Stimulated activated CD4-positive, alpha-beta T cell treated with anti-CD3 and anti-CD28 coated beads, Interleukin-1b, Interleukin-23, amount 100 ng/mL, for 1 hour (primary cell): ENCODE results near the gene KLHDC4.

Experiments used
- DNase-seq, 2 donors: peaks; one replicate each; pipeline ENCODE4 v3.0.0-alpha.2; 2020; ENCODE audit warnings: low read depth in 2 of 2

The KLHDC4 gene

DNA sequence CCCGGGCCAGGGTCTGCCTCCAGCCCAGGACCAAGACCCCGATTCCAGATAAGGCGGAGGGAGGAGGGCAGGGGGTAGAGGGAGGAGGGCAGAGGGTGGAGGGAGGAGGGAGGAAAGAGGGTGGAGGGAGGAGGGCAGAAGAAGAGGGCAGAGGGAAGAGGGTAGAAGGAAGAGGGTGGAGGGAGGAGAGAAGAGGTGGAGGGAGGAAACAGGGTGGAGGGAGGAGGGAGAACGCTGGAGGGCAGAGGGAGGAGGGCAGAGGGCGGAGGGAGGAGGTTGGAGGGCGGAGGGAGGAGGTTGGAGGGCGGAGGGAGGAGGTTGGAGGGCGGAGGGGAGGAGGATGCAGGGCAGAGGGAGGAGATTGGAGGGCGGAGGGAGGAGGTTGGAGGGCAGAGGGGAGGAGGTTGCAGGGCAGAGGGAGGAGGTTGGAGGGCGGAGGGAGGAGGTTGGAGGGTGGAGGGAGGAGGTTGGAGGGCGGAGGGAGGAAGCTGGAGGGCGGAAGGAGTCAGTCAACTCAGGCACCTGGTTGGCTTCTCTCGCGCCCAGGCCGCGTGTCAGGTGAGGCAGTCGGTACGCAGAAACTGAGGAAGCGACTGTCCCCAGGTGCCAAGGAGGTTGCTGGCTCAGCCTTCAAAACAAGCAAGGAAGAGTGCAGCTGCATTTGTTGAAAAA lies 65.2 kb downstream of the KLHDC4 start:
- DNase-seq, result no peak

DNA sequence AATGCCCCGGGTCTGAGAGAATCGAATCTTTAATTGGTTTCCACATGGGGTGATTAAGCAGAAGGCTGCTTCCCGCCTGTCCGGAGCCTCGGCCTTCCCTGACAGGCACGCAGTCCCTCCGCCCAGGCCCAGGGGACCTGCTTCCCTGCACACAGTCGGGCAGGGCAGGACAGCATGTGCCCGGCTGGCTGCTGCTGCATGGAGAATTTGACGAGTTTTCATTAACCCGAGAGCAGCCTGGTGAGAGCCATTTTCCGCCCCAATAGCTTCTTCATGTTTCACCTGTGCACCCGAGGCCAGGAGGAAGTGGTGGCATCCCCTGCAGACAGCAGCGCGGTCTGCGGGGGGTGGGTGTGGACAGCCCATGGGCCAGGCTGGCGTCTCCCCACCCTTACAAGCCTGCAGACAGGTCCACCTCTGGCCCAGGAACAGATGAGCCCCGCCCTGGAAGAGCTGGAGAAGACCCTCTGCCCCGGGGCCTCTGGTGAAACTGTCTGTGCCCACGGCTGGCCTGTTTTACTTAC lies 67.0 kb downstream of the KLHDC4 start:
- no peak for DNase-seq

DNA sequence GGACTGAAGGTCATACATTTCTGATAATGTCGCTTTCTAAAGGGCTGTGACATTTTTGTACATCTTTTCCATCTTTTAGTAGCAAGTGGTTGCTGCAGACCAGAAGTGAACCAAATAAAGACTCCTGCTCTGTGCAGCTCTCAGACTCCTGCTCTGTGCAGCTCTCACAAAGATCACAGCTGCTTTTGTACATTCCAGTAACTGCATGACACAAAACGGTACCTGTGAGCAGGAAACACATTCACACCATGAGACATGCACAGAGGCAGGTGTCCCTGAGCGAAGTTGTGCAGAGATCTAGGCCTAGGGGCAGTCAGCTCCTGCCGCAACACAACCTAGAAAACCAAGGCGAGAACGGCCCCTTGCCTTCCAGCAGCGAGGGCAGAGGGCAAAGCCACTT lies 67.5 kb downstream of the KLHDC4 start:
- no peak for DNase-seq

DNA sequence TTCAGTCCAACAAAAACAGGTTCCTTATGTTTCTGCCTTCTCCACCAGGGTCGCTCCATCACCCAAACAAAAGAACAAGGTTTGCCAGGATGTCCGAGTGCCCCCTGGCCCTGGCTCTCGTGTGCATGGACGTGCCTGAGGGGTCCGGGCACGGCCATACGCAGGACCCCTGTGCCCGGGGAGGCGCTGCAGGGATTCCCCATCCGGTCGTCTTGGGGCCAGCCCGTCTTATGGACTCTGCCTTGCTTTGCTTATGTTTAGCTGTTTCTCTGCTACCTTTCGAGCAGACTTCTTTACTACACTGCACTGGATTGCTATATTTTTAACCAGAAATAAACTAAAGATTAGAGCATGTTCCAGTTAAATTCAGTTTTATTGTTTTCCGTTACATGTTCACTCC lies 68.0 kb downstream of the KLHDC4 start:
- no peak for DNase-seq

DNA sequence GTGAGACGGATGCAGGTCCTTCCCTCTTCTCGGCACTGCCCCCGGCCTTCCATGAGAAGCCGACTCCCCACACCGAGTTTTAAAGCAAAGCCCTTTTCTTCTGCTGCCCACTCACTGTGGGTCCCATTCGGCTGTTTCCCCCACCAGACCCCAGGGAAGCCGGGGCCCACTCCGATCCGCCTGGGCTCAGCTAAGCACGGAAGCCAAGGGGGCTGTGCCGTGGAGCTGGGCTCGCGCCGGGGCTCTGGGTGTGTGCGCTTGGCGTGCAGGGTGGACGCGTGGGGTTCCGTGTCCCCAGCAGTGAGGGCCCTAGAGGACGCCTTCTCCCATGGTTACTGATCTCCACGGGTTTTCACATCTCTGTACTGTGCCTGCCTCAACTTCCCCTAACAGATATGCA lies 68.5 kb downstream of the KLHDC4 start:
- no peak for DNase-seq

DNA sequence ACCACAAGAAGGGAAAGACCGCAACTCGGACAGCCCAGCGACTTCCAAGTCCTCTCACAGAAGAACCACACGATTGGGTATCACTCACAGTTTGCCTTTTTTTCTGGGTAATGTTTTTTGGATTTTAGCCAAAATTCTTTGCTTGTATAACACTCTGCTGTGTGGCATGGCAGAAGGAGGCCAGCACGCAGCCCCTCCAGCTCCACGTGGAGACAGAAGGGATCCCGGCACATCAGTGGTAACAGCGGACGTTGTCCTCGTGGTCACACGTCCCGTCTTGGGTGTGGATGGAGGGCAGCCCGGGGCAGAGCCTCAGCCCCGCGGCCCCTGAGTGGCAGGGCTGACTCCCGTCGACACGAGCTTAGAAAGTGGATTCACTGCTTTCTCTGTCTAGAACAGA lies 69.1 kb downstream of the KLHDC4 start:
- DNase-seq, result no peak

DNA sequence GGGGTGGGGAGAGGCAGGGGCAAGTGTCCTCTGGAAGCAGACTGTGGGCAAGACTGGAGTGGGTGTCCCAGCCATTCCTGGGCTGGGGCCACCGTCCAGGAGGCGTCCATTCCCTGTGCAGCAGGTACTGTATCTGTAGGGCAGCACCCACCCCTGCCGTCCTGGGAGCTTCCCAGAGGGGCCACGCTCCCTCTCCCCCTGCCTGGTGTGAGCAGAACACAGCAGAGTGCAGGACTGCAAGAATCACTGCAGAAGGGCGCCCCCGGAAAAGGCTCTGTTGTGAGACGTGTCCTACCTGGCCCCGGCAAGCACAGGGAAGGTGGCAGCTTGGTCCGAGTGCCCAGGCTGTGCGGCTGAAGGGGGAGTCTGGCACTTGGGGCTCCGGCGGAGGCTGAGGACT lies 70.3 kb downstream of the KLHDC4 start:
- DNase-seq, result no peak

DNA sequence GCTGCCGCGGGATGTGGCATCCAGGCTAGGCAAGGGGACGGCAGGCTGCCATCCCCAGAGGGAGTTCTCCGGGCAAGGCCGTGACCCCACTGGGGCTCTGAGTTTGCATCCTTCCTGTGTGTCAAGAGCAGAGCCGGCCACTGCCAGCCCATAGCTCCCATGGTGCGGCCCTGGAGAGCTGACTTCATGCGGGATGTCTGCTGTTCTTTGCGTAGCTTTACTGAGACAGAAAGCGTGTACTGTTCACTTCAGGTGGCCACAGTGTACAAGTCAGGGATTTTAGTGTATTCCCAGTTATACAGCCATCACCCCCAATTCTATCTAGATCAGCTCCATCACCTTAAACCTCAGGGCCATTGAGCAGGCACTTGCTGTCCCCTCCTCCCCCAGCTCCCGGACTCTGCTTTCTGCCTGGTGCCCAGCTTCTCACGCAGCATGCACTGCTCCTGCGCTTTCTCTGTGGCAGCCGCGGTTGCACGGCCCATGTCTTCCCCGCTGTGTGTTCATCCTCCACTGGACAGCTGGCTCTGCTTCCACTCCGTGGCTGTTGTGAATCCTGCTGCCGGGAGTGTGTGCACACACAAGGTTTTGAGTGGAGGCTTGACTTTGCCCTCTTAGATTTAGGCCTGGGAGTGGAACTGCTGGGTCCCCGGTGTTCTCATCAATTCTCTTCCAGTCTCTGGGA lies 71.2 kb downstream of the KLHDC4 start:
- DNase-seq, result no peak

DNA sequence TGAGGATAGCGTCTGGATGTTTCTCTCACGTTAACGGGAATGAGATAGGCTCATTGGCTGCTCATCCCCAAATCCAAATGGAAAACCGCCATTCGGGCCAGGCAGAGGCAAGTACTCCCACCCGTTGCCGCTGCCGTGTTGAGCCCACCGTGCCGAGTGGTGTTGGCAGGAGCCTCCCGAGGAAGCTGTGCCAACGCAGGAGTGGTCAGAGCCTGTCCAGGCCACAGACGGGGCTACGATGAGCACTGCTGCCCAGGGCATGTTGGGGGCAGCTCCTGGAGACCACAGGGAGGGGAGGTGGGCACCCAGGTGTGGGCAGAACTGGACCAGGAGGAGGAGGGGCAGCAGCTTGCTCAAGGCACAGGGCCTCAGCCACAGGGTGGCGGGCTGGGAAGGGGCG lies 72.0 kb downstream of the KLHDC4 start:
- no peak for DNase-seq

DNA sequence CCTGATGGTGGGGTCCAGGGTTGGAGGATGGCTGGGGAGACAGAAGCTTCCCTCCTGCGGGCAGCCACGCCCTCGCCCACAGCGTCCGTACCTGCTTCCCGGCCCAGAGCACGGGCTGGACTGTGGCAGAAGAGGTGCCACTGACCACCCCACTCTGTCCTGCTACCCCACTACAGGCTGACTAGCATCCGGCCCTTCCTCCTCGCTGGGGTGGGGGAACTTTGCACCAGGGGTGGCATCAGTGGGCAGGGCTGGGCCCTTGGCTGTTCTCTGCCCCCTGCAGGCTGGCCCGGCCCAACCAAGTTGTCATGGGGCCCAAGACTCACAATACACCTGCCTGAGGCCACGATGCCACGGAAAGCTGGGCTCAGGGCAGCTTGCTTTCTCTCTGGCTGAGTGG lies 73.0 kb downstream of the KLHDC4 start:
- DNase-seq, result no peak

DNA sequence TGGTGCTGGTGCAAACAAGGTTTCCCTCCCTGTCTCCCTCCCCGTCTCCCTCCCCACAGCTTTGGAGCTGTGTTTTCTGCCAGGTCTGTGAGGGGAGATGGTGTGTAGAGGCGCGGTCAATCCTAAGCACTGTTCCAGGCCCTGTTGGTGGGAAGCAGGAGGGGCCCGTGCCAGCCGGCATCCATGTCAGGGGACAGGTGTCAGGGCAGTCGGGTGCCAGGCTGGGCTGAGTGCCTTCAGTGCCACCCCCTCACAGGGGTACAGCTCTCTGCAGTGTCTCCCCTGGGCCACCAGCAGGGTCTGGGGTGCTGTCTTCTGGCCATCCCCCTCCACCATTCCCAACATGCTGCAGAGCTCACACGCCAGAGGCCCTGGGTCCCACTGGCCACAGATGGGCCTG lies 73.6 kb downstream of the KLHDC4 start:
- DNase-seq, result no peak

DNA sequence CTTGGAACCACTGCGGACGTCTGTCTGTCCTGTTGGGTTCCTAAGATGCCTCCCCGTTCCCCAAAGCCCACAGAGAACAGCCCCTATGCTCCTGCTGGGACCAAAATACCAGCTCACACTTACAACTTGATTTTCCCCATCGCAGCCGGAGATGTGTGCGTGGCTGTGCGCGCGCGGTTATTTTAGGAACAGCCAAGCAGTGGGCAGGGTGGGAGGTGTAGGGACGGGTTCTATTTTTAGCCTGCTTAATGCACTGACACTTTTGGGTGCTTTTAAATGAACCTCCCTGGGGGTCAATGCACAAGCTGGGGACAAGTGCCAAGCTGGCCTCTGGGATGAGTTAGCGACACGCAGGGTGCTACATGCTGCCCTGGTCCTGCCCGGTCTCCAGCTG lies 74.1 kb downstream of the KLHDC4 start:
- DNase-seq, result no peak

DNA sequence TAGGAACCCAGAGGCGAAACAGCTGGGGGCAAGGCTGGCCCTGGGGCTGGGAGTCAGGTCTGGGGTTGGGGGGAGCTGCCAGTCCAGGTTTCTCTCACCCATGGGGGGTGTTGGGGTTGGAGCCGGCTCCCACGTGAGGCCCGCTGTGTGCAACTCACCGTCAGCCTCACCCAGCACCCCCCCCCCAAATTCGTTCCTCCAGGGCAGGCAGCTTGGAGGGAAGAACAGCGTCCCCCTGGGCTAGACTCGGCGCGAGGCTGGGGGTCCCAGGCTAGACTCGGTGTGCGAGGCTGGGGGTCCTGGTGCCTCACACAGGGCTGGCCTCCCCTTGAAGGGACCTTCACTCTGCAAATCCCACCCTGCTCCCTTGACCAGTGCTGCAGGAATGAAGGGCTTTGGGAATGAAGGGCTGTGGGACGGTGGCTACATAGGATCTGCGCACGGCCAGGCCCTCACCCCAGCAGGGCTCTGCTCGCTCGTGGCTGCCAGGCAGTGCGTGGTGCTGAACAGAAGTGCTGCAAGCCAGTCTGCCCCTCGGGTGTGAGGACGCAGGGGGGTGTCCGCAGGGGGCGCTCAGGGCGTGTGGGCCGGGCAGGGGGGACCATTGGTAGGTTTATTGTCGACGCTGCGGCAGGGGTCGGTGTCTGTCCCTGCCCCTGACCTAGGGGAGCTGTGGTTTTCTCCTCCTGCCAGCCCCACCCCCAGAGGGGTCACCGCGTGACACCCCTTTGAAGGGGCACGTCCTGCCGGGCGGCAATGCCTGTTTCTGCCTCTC lies 74.7 kb downstream of the KLHDC4 start:
- no peak for DNase-seq

DNA sequence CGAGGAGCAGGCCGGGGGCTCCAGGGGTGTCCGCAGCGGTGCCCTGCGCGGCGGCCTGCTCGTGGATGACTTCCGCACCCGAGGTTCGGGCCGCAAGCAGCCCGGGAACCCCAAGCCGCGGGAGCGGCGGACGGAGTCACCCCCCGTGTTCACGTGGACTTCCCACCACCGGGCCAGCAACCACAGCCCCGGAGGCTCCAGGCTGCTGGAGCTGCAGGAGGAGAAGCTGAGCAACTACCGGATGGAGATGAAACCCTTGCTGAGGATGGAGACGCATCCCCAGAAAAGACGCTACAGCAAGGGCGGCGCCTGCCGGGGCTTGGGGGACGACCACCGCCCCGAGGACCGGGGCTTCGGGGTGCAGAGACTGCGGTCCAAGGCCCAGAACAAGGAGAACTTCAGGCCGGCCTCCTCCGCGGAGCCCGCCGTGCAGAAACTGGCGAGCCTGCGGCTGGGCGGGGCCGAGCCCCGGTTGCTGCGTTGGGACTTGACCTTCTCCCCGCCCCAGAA lies 75.8 kb downstream of the KLHDC4 start:
- no peak for DNase-seq

DNA sequence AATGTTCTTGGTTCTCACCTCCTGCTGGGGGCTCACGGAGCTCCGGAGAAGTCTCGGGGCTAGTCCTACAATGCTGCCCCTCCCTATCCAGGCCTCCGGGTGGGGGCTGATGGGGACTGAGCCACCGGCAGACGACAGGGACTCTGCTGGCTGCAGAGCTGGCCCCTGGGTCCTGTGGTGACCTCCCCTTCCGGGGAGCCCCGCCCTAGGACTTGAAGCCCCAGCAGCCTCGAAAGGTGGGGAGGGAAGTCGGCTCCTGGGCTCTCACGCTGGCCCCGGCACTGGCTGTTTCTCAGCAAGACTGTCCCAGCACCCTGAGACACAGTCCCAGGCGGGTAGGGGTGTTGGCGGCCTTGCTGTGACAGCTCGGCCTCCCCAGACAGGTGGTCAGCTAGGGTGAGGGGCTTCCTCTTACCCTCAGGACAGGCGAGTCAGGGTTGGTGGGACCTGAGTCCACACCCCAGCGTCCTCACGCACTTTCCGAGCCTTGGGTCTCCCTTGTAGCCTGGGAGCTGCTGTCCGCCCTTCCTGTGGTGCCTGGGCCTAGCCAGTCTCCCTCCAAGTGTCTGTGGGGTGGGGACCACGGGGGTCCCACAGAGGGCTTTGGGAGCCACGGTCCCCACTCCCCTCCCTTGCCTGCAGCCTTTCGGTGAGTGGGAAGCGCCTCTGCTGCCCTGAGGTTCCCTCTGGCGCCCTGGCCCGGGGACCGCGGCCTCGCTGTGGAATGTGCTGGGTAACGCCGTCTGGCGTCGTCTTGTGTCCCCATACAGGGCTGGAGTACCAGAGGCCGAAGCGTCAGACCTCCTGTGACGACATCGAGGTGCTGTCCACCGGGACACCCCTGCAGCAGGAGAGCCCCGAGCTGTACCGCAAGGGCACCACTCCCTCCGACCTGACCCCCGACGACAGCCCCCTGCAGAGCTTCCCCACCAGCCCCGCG lies 76.6 kb downstream of the KLHDC4 start:
- no peak for DNase-seq

DNA sequence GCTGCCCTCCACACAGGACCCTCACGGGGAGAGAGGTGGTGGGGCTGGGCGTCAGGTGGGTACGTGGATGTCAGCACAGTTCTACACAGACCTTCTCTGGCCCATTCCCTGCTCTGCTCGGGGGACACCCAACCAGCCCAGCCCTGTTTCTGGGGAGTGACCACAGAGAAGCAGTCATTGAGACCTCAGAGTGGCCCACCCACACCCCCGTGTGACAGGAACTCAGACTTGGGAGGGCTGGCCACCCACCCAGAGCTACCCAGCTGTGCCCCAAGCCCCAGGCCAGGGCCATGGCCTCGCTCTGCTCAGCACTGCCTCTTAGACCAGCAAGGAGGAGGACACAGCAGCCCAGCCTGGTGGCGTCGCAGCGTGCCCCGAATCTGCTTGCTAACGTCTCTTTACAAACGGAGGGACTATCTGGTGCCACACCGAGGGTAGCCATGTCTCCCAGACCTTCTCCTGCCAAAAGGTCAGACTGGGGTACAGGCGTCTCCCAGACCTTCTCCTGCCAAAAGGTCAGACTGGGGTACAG lies 77.7 kb downstream of the KLHDC4 start:
- DNase-seq, result no peak

DNA sequence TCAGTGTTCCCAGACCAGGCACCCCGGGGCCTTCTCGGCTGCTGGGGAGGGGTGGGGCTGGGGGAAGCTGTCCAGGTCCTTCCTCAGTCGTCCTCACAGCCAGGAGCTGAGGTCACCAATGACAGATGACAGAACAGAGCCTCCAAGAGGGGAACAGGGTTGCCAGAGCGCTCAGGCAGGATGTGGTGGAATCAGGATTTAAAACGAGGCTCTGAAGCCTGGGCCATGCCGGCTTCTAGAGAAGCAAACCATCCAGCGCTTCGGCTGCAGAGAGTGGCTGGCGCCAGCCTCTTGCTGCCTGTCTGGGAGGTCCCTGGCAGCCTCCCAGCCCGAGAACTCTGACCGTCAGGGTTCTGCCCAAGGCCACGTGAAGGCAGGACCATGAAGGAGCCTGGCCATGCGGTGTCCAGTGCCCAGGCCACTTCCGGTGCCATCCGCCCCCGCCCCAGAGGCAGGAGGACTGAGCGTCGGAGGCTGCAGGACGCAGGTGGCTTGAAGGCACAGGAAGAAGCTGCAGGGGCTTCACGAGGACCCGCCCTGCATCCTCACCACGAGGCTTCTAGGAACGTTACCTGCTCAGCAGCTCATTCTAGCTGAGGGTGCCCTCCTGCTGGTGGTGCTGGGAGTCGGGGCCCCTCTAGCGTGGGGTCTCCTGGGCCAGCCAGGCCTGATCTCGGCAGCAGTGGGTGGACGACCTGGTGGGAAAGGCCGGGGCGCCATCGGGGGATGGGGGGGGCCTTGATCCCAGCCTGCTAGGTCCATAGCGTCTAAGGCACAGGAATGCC lies 78.5 kb downstream of the KLHDC4 start:
- DNase-seq, result no peak

DNA sequence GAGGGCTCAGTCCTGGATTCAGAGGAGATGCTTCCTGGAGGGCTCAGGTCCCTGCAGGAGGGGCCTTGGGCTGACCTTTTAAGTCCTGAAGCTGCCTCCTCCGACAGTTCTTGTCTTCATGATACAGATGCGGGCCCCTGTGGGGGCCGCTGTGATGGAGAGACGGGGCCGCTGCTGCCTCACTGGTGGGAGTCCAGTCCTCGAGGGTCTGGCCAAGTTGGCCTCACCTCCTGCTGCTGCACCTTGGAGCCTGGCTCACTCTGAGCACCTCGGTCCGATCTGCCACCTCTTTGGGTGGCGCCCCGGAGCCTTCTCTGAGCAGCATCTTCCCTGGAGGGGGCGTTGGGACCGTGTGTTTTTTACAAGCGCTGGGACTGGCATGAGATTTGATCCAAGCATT lies 79.1 kb downstream of the KLHDC4 start:
- DNase-seq, result no peak

DNA sequence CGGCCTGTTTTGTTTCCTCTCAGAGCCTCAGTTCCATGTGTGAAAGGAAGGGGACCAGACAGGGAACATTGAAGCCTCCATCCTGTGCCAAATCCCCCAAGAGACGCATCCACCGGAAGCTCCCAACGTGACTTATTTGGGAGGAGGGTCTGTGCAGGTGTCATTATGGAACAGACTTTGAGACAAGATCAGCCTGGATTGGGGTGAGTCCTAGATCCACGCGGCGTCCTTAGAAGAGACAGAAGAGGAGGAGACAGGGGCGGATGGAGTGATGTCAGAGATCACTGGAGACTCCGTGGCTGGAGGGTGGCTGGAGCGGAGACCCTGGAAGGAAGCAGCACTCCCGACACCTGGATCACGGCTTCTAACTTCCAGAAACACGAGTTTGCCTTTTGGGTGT lies 80.0 kb downstream of the KLHDC4 start:
- no peak for DNase-seq

DNA sequence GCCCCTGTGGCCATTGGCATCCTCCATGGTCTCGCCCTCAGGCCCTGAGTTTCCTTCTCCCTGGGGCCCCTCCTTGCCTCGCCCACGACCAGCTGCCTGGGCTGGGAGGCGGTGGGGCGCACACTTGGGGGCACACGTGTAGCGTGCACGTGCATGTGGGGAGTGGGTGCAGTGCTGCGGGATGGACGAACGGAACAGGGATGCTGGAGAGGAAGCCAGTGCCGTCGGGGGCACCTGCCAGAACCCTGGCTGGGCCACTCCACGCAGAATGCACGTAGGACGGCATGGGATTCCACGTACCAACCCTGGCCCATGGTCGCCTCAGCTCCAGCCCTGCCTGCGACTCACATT lies 80.4 kb downstream of the KLHDC4 start:
- DNase-seq, result no peak
